M059J (cell line): ENCODE results near the gene COL1A2. TPM values are rescaled to one million over a fixed set of nuclear protein-coding genes. Genes with fewer than 3 reads are reported as not detected.

ENCODE experiments used
- DNase-seq: peaks from one replicate; pipeline ENCODE4 v3.0.0-alpha.2; 2012; ENCODE audit warnings: low read depth
- total RNA-seq: library from RNA; depleted of rRNA; stranded (reverse); fragments of >200 nt; shearing (Covaris generic); gene quantifications from 2 replicates; pipeline ENCODE4 v1.2.3, GENCODE V29; 2014; rRNA removed

Gene COL1A2
- total RNA-seq = 587 and 961 TPM in 2 replicates

- peak; percentile 91 for DNase-seq
Observed at GRCh38 chr7:94394437-94395140, at the start of gene COL1A2. Gene COL1A2 (plus strand): TSS chr7:94394895. CDS start chr7:94395032, 137 bp downstream.

GRCh38 chr7:94345907-94346306 is 48.8 kb upstream of the COL1A2 start:
- DNase-seq = no peak

DNA sequence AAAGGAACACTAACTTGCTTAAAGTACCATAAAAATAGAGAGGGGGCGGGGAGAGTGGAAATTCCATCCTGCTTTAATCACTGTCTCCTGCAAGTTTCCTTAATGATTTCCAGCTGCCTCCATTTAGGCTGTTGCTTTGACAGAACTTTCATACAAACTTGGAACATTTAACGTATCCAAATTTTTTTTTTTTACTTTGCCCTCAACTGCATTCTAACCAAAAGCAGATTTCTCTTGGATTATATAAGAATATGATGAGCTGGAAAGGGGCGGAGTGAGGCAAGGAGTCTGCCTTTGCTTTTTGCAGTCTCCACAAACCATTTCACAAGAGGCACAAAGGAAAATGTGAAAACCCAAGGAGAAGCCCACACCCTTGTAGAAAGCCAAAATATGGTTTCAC is 46.6 kb upstream of the COL1A2 start:
- peak; percentile 81 for DNase-seq

DNA sequence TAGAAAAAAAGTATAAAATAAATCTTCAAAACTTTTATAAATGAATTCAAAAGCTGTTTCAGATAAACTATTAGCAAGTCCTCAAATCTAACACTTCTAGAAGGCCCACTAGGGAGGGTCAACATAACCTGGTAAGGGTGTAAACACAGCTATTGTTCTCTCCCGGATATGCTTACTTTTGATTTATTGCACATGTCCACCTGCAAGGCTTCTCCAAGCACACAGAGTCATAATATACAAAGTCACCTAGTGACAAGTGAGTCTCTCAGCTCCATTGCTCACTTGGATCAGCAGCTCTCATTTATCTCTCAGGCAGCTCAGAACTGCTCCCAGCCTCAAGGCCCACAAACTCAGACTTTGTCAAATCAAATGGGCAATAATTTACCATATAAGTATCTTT is 44.0 kb upstream of the COL1A2 start:
- DNase-seq = no peak

- no peak for DNase-seq
Observed at GRCh38 chr7:94351703-94352102, 43.0 kb upstream of the COL1A2 start.

DNA sequence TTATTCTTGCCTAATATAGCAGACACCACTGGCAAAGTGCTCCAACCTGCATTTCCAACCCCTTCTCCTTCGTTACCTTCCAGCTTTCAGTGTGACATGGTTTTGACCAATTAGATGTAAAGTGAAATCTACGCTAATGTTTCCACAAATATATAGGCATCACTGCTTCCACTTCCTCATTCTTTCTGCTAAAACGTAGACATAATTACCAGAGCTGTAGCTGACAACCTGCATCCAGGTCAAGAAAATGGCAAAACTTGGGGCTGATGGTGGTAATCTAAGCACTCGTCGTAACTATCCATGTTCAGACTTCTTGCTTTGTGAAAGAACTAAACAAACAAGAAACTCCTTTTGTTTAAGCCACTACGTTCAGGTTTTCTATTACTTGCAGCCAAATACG is 41.8 kb upstream of the COL1A2 start:
- no peak for DNase-seq

- no peak for DNase-seq
Observed at GRCh38 chr7:94354953-94355352, 39.7 kb upstream of the COL1A2 start.

GRCh38 chr7:94355454-94355853 is 39.2 kb upstream of the COL1A2 start:
- peak; percentile 23 for DNase-seq

DNA sequence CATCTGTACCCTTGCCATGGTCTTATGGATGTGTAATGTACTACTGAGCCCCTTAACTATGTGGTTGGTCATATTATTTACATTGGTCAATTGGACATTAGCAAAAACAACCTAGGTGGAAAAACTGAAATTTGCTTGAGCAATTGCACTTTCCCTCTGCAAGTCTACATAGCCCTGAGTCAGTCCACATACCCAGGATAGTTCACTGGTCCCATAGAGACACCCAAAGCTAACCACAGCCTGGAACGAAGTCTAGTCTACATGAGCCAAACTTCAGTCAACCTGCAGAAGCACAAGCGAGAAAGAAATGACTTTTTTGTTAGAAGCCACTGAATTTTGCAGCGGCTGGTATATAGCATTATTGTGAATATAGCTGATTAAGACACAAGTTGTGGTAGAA is 37.6 kb upstream of the COL1A2 start:
- no peak for DNase-seq

GRCh38 chr7:94360926-94361325 is 33.8 kb upstream of the COL1A2 start:
- DNase-seq = no peak

GRCh38 chr7:94362276-94362675 is 32.4 kb upstream of the COL1A2 start:
- DNase-seq = no peak

- DNase-seq = peak; percentile 32
Observed at GRCh38 chr7:94364816-94365215, 29.9 kb upstream of the COL1A2 start.

- no peak for DNase-seq
Observed at GRCh38 chr7:94366163-94366562, 28.5 kb upstream of the COL1A2 start.

GRCh38 chr7:94366832-94367231 is 27.9 kb upstream of the COL1A2 start:
- peak; percentile 81 for DNase-seq

GRCh38 chr7:94367949-94368348 is 26.7 kb upstream of the COL1A2 start:
- peak; percentile 54 for DNase-seq

DNA sequence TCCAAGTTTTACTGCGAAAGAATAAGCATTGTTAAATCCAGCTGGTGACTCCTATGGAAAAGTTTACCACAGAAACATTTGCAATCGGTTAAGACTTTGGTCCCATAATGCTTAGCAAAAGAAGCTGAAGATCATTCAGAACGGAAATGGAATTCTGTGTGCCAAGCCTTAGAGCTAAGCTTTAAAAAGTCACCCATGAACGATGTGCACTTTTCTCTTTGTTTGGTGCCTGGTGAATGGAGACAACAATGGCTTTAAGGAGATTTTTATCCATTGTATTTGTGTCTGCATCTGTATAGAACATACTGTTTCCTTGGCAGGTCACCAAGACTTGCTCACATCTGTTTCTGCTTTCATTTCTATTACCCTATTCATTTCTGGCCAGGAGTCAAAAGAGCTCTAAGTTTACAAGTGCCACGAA is 26.3 kb upstream of the COL1A2 start:
- peak; percentile 76 for DNase-seq

DNA sequence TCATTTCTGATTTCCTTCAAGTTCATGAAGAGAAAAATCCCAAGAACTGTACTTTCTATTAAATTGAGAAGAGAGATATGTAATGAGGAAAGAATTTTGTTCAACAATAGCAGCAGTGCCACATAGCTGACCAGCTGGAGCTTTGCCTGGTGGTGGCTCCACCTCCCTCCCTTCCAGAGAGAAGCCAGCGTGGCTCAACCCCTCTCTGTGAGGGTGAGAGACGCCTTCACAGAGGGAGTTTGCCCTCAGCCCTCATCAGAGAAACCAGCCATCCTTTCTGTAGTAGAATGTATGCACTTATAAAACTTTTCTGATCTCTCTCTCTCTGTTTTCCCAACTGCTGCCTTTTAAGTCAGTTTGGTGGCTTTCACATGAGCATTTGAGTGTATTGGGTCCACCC is 20.5 kb upstream of the COL1A2 start:
- peak; percentile 95 for DNase-seq

- peak; percentile 93 for DNase-seq
Observed at GRCh38 chr7:94374721-94375566, 19.8 kb upstream of the COL1A2 start.

DNA sequence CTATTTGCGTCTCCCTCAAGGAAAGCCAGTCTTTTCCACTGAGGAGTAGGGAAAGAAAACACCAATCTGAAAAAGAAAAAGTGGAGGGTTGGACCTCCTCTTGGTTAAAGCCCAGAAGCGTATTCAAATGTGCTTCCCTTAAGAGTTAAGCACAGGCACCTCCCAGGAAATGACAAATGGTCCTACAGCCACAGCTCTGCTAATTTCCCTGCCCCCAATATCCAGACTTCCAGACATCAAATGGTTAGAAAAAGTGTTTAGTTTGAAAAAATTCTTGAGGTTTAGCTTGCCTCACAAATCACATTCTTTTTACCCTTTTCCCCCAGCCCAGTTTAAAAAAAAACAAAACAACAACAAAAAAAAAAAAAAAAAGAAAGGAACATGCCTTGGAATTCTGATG is 19.0 kb upstream of the COL1A2 start:
- peak; percentile 99 for DNase-seq

DNA sequence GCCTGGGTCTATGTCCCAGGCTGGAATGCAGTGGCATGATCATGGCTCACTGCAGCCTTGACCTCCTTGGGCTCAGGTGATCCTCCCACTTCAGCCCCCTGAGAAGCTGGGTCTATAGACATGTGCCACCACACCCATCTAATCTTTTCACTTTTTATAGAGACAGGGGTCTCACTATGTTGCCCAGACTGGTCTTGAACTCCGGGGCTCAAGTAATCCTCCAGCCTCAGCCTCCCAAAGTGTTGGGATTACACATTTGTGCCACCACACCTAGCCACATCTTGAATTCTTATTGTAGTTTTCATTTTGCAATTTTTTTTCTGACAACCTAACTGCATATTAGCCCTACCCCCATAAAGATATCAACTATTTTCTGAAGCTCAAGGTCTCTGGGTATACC is 18.4 kb upstream of the COL1A2 start:
- no peak for DNase-seq

GRCh38 chr7:94378356-94378755 is 16.3 kb upstream of the COL1A2 start:
- no peak for DNase-seq

- peak; percentile 11 for DNase-seq
Observed at GRCh38 chr7:94380264-94380663, 14.4 kb upstream of the COL1A2 start.

- peak; percentile 30 for DNase-seq
Observed at GRCh38 chr7:94382132-94382531, 12.6 kb upstream of the COL1A2 start.
